ENCODE data around the gene MFSD6L.
"Not testable (repeated sequence)": the region's sequence is repeated elsewhere in the genome, so short reads cannot be mapped to it uniquely, and the experiment has no call there.

GRCh38 chr17:8805396-8805795 is 6.2 kb upstream of the MFSD6L start:
- TF ChIP-seq, protein P1, sequence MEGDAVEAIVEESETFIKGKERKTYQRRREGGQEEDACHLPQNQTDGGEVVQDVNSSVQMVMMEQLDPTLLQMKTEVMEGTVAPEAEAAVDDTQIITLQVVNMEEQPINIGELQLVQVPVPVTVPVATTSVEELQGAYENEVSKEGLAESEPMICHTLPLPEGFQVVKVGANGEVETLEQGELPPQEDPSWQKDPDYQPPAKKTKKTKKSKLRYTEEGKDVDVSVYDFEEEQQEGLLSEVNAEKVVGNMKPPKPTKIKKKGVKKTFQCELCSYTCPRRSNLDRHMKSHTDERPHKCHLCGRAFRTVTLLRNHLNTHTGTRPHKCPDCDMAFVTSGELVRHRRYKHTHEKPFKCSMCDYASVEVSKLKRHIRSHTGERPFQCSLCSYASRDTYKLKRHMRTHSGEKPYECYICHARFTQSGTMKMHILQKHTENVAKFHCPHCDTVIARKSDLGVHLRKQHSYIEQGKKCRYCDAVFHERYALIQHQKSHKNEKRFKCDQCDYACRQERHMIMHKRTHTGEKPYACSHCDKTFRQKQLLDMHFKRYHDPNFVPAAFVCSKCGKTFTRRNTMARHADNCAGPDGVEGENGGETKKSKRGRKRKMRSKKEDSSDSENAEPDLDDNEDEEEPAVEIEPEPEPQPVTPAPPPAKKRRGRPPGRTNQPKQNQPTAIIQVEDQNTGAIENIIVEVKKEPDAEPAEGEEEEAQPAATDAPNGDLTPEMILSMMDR (IDR thresholded peaks at IDR 0.05 in 2 of 3, conservative IDR thresholded peaks at IDR 0.05 in 1 of 3; ENCODE audit: control insufficient read depth in 2 of 3, extremely low read depth in 1 of 3, insufficient read depth in 1 of 3, low read depth in 3 of 3, low read length in 3 of 3): not testable (repeated sequence)
- TF ChIP-seq TCF3 (IDR thresholded peaks at IDR 0.05; ENCODE audit: borderline replicate concordance, insufficient read depth, low read depth, low read length); POLR2A (IDR thresholded peaks at IDR 0.05; ENCODE audit: low read depth, low read length); DPF2 (IDR thresholded peaks at IDR 0.05); EP300 (IDR thresholded peaks at IDR 0.05; ENCODE audit: borderline replicate concordance in 1 of 2, control insufficient read depth in 1 of 2, low read depth in 2 of 2, low read length in 2 of 2); ZBED1 (IDR thresholded peaks at IDR 0.05; ENCODE audit: borderline replicate concordance); FOXM1 (IDR thresholded peaks at IDR 0.05; ENCODE audit: low read depth, low read length); POLR2AphosphoS5 (IDR thresholded peaks at IDR 0.05; ENCODE audit: low read length): not testable (repeated sequence)
